IgD-negative memory B cell (primary cell): ENCODE results near the gene MFNG. TPM values are rescaled to one million over a fixed set of nuclear protein-coding genes. Genes with fewer than 3 reads are reported as not detected.
"Not testable (repeated sequence)": the region's sequence is repeated elsewhere in the genome, so short reads cannot be mapped to it uniquely, and the experiment has no call there.

ENCODE experiments used
- H3K27ac Mint-ChIP-seq, 3 donors: one replicate each; pipeline ENCODE4 v1.8.0; 2020 to 2022; ENCODE audit warnings: mild to moderate bottlenecking in 3 of 3, mixed read lengths in 3 of 3, moderate library complexity in 1 of 3
- H3K27me3 Mint-ChIP-seq: one replicate; pipeline ENCODE4 v1.8.0; 2021; ENCODE audit warnings: mixed read lengths
- H3K36me3 Mint-ChIP-seq: one replicate; pipeline ENCODE4 v1.8.0; 2020; ENCODE audit warnings: mild to moderate bottlenecking, mixed read lengths
- H3K4me1 Mint-ChIP-seq, 3 donors: one replicate each; pipeline ENCODE4 v1.8.0; 2020 to 2022; ENCODE audit warnings: mixed read lengths in 3 of 3, mild to moderate bottlenecking in 1 of 3
- H3K4me3 Mint-ChIP-seq, 4 donors: one replicate each; pipeline ENCODE4 v1.8.0; 2020 to 2022; ENCODE audit warnings: mild to moderate bottlenecking in 4 of 4, mixed read lengths in 4 of 4, moderate library complexity in 3 of 4
- H3K9me3 Mint-ChIP-seq, 3 donors: one replicate each; pipeline ENCODE4 v1.8.0; 2020 to 2021; ENCODE audit warnings: mixed read lengths in 3 of 3, mild to moderate bottlenecking in 1 of 3
- polyA plus RNA-seq: library from polyadenylated mRNA; unstranded; fragments of 300-500 nt; fragmentation: Illumina TruSeq; gene quantifications from one replicate; pipeline ENCODE4 v1.2.3, GENCODE V29; 2021

Gene MFNG
- polyA plus RNA-seq, 1 donor from 2014 or later, result 212 TPM

GRCh38 chr22:37480387-37481346, 5.5 kb downstream of the MFNG start:
- no peaks in the 10 kb centered on the region for H3K9me3 Mint-ChIP-seq
- H3K27me3 Mint-ChIP-seq, result no peaks in the 10 kb centered on the region
- peaks cover 2% of the 10 kb centered on the region for H3K36me3 Mint-ChIP-seq
- peaks cover 16 to 32% (median 19%) of the 10 kb centered on the region in 3 donors for H3K4me1 Mint-ChIP-seq
- H3K4me3 Mint-ChIP-seq, result no peak overlapping the region
- peak overlapping the region; percentile 4 to 78 (median 75) for H3K27ac Mint-ChIP-seq

DNA sequence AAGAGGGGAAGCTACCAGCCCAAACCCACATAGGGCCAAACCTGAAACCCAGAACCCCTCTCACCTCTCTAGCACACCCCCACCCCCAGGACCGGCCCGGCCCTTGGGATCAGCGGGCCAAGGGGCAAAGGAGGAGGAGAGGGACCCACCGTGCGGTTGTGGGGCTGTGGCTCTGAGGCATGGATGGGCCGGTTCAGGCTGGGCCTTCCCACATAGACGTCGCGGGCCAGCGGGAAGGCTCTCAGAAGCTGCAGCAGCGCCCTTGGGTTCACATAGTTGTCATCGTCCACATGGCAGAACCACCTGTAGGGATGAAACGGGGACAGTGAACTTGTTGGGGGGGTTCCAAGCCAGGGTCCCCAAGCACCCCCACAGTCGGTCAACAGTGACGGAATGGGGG, 7.0 kb downstream of the MFNG start:
- Mint-ChIP-seq H3K4me3 (no peak overlapping the region), H3K27ac (peak overlapping the region in 1 of 3 donors; percentile 53), H3K36me3 (peaks cover 2% of the 10 kb centered on the region), H3K4me1 (peaks cover 8 to 28% (median 16%) of the 10 kb centered on the region in 3 donors), H3K9me3 (no peaks in the 10 kb centered on the region), H3K27me3 (no peaks in the 10 kb centered on the region)

GRCh38 chr22:37476389-37477329, 9.5 kb downstream of the MFNG start:
- no peaks in the 10 kb centered on the region for H3K36me3 Mint-ChIP-seq
- H3K9me3 Mint-ChIP-seq, result no peaks in the 10 kb centered on the region
- H3K27ac Mint-ChIP-seq, result no peak overlapping the region
- H3K4me3 Mint-ChIP-seq, result no peak overlapping the region
- peaks cover 0 to 6% (median 5%) of the 10 kb centered on the region in 3 donors for H3K4me1 Mint-ChIP-seq
- no peaks in the 10 kb centered on the region for H3K27me3 Mint-ChIP-seq

DNA sequence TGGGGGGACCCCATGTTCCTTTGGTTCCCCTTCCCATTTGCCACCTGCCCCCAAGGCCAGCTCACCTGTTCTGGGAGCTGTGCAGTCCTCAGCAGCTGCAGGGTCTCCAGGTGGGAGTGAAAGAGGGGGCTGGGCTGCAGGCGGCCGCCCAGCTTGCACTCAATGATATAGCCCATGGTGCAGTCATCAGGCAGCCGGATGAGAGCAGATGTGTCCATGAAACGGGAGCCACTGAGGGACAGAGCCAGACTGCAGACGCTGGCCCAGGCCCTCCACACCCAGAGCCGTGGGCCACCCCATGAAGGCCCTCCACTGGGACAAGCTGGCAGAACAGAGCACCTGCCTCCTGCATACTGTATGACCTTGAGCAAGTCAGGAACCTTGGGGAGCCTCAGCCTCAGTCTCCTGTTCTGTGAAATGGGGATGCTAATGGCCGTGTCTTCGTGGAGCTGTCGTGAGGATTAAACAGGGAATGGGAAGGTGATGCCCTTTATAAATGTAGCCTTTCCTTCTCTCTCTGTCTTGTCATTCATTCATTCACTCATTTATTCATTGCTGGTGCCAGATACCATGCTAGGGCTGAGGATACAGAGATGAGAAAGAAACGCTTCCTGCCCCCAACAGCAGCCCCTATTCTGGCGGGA, 11.6 kb downstream of the MFNG start:
- Mint-ChIP-seq H3K4me1 (peaks cover 0 to 1% (median 0%) of the 10 kb centered on the region in 3 donors), H3K9me3 (no peaks in the 10 kb centered on the region), H3K27me3 (no peaks in the 10 kb centered on the region), H3K27ac (peak overlapping the region in 1 of 3 donors; percentile 43), H3K4me3 (no peak overlapping the region), H3K36me3 (peaks cover 4% of the 10 kb centered on the region)

DNA sequence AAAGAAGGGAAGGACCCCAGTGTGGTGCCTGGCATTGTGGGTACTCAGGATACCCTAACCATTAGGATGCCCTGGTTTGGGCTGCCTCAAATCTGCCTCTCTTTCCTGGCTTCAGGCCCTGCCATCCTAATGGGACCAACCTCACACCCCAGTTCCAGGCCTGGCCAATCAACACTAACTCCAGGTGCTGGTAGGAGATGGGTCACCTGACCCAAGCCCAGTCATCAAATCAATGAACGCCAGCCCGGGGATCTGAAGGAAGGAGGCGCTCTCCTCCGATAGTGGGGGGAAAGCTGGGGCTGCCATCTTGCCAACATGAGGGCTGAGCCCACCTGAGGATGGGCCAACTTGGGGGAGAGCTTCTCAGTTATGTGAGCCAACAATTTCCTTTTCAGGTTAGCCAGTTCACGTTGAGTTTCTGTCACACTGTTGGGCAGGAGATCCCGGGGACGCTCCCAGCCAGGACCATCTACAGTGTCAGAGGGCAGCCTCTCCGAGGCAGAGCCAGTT, 12.7 kb downstream of the MFNG start:
- Mint-ChIP-seq H3K27ac (no peak overlapping the region), H3K4me3 (no peak overlapping the region), H3K9me3 (no peaks in the 10 kb centered on the region), H3K4me1 (peaks cover 0 to 4% (median 3%) of the 10 kb centered on the region in 3 donors), H3K36me3 (peaks cover 4% of the 10 kb centered on the region), H3K27me3 (no peaks in the 10 kb centered on the region)

GRCh38 chr22:37472418-37473006, 13.7 kb downstream of the MFNG start:
- peaks cover 0 to 6% (median 3%) of the 10 kb centered on the region in 3 donors for H3K4me1 Mint-ChIP-seq
- H3K9me3 Mint-ChIP-seq, result no peaks in the 10 kb centered on the region
- H3K4me3 Mint-ChIP-seq, result no peak overlapping the region
- peaks cover 4% of the 10 kb centered on the region for H3K36me3 Mint-ChIP-seq
- H3K27me3 Mint-ChIP-seq, result no peaks in the 10 kb centered on the region
- peak overlapping the region in 2 of 3 donors; percentile 36 for H3K27ac Mint-ChIP-seq

DNA sequence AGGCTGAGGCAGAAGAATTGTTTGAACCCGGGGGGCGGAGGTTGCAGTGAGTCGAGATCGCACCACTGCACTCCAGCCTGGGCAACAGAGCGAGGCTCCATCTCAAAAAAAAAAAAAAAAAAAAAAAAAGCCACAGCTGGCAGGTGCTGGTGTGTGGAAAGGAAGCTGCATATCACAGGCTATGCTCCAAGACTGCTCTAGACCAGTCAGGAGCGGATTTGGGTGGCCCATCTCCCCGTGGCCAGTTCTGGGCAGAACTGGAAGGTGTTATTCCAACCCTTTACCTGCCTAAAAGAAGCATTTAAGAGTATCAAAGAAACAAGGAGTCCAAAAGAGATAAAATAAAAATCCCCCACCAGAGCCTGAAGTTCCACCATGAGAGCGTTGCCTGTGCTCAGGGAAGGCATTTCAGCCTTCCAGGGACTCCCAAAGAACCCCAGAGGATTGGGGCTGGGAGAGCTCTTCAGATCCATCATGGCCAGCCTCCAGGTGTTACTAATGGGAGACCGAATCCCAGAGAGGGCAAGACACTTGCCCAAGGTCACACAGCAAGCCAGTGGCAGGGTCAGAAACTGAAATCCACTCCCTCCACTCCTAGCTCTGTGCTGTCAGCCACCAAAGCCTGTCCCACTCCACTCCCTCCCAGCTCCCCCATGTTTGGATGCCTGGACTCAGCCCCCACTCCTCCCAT, 14.3 kb downstream of the MFNG start:
- H3K9me3 Mint-ChIP-seq, result no peaks in the 10 kb centered on the region
- no peak overlapping the region for H3K4me3 Mint-ChIP-seq
- peaks cover 4% of the 10 kb centered on the region for H3K36me3 Mint-ChIP-seq
- H3K27ac Mint-ChIP-seq, result peak overlapping the region in 2 of 3 donors; percentile 36
- H3K27me3 Mint-ChIP-seq, result no peaks in the 10 kb centered on the region
- peaks cover 0 to 6% (median 3%) of the 10 kb centered on the region in 3 donors for H3K4me1 Mint-ChIP-seq

DNA sequence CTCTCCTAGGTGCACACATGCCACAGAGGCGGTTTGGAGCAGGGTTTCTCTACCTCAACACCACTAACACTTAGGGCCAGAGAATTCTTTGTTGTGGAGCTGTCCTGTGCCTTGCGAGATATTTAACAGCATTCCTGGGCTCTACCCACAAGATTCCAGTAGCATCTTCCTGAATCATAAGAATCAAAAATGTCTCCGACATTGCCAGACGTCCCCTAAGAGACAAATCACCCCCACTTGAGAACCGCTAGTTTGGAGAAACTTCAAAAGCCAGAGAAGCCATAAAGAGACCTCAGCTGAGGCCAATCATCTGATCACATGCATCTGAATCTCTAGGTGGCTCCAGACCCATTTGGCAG, 16.1 kb downstream of the MFNG start:
- Mint-ChIP-seq H3K27ac (peak overlapping the region in 1 of 3 donors; percentile 78), H3K36me3 (peaks cover 4% of the 10 kb centered on the region), H3K4me3 (no peak overlapping the region), H3K9me3 (no peaks in the 10 kb centered on the region), H3K27me3 (no peaks in the 10 kb centered on the region), H3K4me1 (peaks cover 0 to 6% (median 5%) of the 10 kb centered on the region in 3 donors)

DNA sequence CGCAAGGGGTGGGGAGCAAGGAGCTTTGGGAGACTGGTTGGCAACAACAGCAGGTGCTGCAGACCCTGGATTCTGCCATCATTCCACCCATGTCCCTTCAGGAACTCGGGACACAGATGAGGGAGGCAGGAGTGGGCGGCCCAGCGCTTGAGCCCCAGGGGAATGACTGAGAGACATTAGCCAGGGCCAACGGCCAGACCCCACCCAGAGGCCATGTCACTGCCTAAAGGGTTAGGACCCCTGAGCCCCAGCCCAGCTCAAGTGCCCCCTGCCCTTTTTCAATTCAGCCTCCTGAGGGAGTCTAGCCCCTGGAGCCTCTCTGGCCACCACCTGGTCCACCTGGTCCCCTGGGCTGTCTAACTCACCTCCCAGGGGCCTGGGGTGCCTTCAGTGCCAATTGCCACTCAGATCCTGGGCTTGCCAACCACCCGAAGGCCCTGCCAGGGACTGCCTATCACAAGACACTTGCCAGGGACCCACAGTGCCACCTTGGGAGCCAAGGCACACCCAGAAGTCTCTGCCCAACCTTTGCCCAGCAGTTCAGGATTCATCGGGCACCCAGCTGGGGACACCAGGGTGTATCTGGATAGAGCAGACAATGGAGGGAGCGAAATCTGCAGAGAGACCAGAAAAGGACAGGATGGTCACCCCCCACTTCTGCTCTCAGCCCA, 16.6 kb downstream of the MFNG start:
- Mint-ChIP-seq H3K4me3 (no peak overlapping the region), H3K36me3 (peaks cover 4% of the 10 kb centered on the region), H3K27ac (peak overlapping the region in 1 of 3 donors; percentile 78), H3K4me1 (peaks cover 2 to 7% (median 7%) of the 10 kb centered on the region in 3 donors), H3K27me3 (no peaks in the 10 kb centered on the region), H3K9me3 (no peaks in the 10 kb centered on the region)

DNA sequence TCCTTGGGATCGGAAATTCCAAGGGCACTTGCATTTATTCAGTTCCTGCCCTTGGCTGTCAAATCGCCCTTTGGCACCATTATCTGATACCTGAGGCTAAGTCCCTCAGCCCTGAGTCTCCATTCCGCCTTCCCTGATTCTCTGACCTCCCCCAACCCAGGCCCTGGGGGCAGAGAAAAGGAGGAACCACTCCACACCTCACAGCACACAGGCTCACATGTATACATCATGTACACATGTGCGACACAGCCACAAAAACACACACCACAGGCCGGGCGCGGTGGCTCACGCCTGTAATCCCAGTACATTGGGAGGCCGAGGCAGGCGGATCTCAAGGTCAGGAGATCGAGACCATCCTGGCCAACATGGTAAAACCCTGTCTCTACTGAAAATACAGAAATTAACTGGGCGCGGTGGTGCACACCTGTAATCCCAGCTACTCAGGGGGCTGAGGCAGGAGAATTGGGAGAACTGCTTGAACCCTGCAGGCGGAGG, 17.9 kb downstream of the MFNG start:
- H3K27me3 Mint-ChIP-seq, H3K9me3 Mint-ChIP-seq, H3K4me3 Mint-ChIP-seq, H3K36me3 Mint-ChIP-seq: not testable (repeated sequence)
- peaks cover 4 to 11% (median 9%) of the 10 kb centered on the region in 3 donors for H3K4me1 Mint-ChIP-seq
- peak overlapping the region in 1 of 3 donors; percentile 47 for H3K27ac Mint-ChIP-seq

DNA sequence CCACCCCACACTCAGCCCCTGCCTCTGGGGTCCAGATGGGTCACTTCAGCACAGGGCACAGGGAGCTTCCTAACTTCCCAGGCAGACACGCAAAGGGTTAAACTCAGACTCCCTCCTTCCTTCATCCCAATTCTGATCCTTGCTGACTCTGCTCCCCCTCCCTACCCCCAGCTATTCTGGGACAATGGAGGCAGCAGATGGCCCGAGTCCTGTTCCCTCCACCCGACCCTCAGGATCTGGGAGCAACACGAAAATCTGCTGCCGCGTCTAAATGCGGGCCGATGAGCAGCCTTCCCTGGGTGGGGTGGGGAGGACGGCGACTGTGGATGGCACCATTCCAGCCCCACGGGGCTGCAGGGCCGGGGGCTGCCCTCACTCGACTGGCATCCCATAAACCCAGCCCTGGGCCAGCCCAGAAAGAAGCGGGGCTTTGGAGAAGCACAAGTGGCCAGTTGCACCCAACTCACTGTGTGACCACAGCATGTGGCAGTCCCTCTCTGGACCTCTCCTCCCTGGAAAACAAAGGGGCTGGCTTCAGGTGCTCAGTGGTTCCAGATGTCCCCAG, 18.7 kb downstream of the MFNG start:
- Mint-ChIP-seq H3K4me1 (peaks cover 4 to 11% (median 9%) of the 10 kb centered on the region in 3 donors), H3K27ac (no peak overlapping the region), H3K27me3 (no peaks in the 10 kb centered on the region), H3K4me3 (no peak overlapping the region), H3K36me3 (peaks cover 4% of the 10 kb centered on the region), H3K9me3 (no peaks in the 10 kb centered on the region)

- no peaks in the 10 kb centered on the region for H3K27me3 Mint-ChIP-seq
- peaks cover 4 to 11% (median 8%) of the 10 kb centered on the region in 3 donors for H3K4me1 Mint-ChIP-seq
- no peak overlapping the region for H3K4me3 Mint-ChIP-seq
- H3K36me3 Mint-ChIP-seq, result peaks cover 4% of the 10 kb centered on the region
- H3K9me3 Mint-ChIP-seq, result no peaks in the 10 kb centered on the region
- no peak overlapping the region for H3K27ac Mint-ChIP-seq
These were observed 22.0 kb downstream of the MFNG start for GRCh38 chr22:37464181-37464580.

GRCh38 chr22:37462983-37463382, 23.2 kb downstream of the MFNG start:
- no peak overlapping the region for H3K4me3 Mint-ChIP-seq
- no peaks in the 10 kb centered on the region for H3K27me3 Mint-ChIP-seq
- H3K36me3 Mint-ChIP-seq, result peaks cover 8% of the 10 kb centered on the region
- no peak overlapping the region for H3K27ac Mint-ChIP-seq
- peaks cover 3 to 9% (median 4%) of the 10 kb centered on the region in 3 donors for H3K4me1 Mint-ChIP-seq
- H3K9me3 Mint-ChIP-seq, result no peaks in the 10 kb centered on the region
